HG03025 (cell line): ENCODE data around the gene GALNT9.

Source experiments
- ATAC-seq: cut with Tn5 transposase; IDR thresholded peaks from one replicate; pipeline ENCODE4 v1.9.1; 2021; ENCODE audit warnings: mild to moderate bottlenecking, moderate library complexity; ENCODE audit not compliant: unreplicated experiment, low FRiP score

The GALNT9 gene

GRCh38 chr12:132239796-132240668, 89.4 kb downstream of the GALNT9 start:
- no peak for ATAC-seq

- no peak for ATAC-seq
These were observed 90.0 kb downstream of the GALNT9 start for GRCh38 chr12:132239392-132239791.

- ATAC-seq, result no peak
These were observed 90.5 kb downstream of the GALNT9 start for GRCh38 chr12:132238884-132239283.

- ATAC-seq, result no peak
These were observed 90.9 kb downstream of the GALNT9 start for GRCh38 chr12:132238488-132238854.

- no peak for ATAC-seq
These were observed 91.5 kb downstream of the GALNT9 start for GRCh38 chr12:132237772-132238487.

GRCh38 chr12:132236930-132237771, 92.2 kb downstream of the GALNT9 start:
- no peak for ATAC-seq

GRCh38 chr12:132236129-132236929, 93.1 kb downstream of the GALNT9 start:
- ATAC-seq, result no peak

- no peak for ATAC-seq
These were observed 94.1 kb downstream of the GALNT9 start for GRCh38 chr12:132235116-132235820.

- ATAC-seq, result no peak
These were observed 99.0 kb downstream of the GALNT9 start for GRCh38 chr12:132230381-132230780.

GRCh38 chr12:132229926-132230325, 99.5 kb downstream of the GALNT9 start:
- ATAC-seq, result no peak

- ATAC-seq, result no peak
These were observed 100.1 kb downstream of the GALNT9 start for GRCh38 chr12:132229193-132229760.

- no peak for ATAC-seq
These were observed 100.8 kb downstream of the GALNT9 start for GRCh38 chr12:132228476-132229192.

GRCh38 chr12:132227782-132228475, 101.5 kb downstream of the GALNT9 start:
- no peak for ATAC-seq

- ATAC-seq, result no peak
These were observed 102.3 kb downstream of the GALNT9 start for GRCh38 chr12:132227118-132227517.

- ATAC-seq, result no peak
These were observed 102.8 kb downstream of the GALNT9 start for GRCh38 chr12:132226604-132227003.

GRCh38 chr12:132225214-132225613, 104.2 kb downstream of the GALNT9 start:
- no peak for ATAC-seq

GRCh38 chr12:132224484-132224883, 104.9 kb downstream of the GALNT9 start:
- no peak for ATAC-seq

- no peak for ATAC-seq
These were observed 106.6 kb downstream of the GALNT9 start for GRCh38 chr12:132222808-132223173.
